HL-60 (cell line): ENCODE results near the gene RFXAP.
"Not testable (repeated sequence)": the region's sequence is repeated elsewhere in the genome, so short reads cannot be mapped to it uniquely, and the experiment has no call there.

ENCODE experiments used
- DNase-seq, 2 experiments: peaks; one replicate each; pipeline ENCODE4 v3.0.0-alpha.2; 2010 to 2020; ENCODE audit warnings: low read depth in 1 of 2, low spot score in 1 of 2
- H3K27ac ChIP-seq: fragments of 250-450 bp; sonication (Bioruptor Pico); replicated peaks from 2 replicates; pipeline ENCODE4 v1.5.1; 2020; ENCODE audit warnings: mild to moderate bottlenecking, moderate library complexity
- H3K27me3 ChIP-seq: fragments of 250-450 bp; sonication (Bioruptor Pico); 2 replicates; pipeline ENCODE4 v1.5.1; 2021; ENCODE audit warnings: mild to moderate bottlenecking, moderate library complexity; ENCODE audit not compliant: insufficient read depth, poor library complexity, severe bottlenecking
- H3K4me3 ChIP-seq: replicated peaks from 2 replicates; pipeline ENCODE4 v1.5.1; 2011; ENCODE audit warnings: mild to moderate bottlenecking, control low read depth, low read length; ENCODE audit not compliant: insufficient read depth
- CTCF ChIP-seq: IDR thresholded peaks from one replicate; pipeline ENCODE4 v1.5.1; 2011; ENCODE audit warnings: low read length, control low read depth, inconsistent platforms; ENCODE audit not compliant: insufficient read depth
- GABPA ChIP-seq: IDR thresholded peaks from 2 replicates; pipeline ENCODE4 v1.6.1; 2012; ENCODE audit warnings: low read depth
- POLR2AphosphoS5 ChIP-seq: IDR thresholded peaks from 2 replicates; pipeline ENCODE4 v1.6.1; 2012; ENCODE audit warnings: low read depth
- REST ChIP-seq: IDR thresholded peaks from 2 replicates; pipeline ENCODE4 v1.6.1; 2012; ENCODE audit warnings: low read depth; ENCODE audit not compliant: insufficient replicate concordance
- SPI1 ChIP-seq: IDR thresholded peaks from 2 replicates; pipeline ENCODE4 v1.6.1; 2012; ENCODE audit warnings: low read depth, mild to moderate bottlenecking, borderline replicate concordance

Gene RFXAP

GRCh38 chr13:36783890-36784289 lies 35.1 kb upstream of the RFXAP start:
- TF ChIP-seq REST (no peak), SPI1 (no peak), POLR2AphosphoS5 (no peak), GABPA (no peak), CTCF (no peak)
- Histone ChIP-seq H3K27me3 (no peaks in the 10 kb centered on the region), H3K4me3 (no peak overlapping the region), H3K27ac (no peak overlapping the region)
- DNase-seq: no peak

- not testable (repeated sequence) for H3K4me3 ChIP-seq, H3K27ac ChIP-seq, DNase-seq, H3K27me3 ChIP-seq
These were observed 32.8 kb upstream of the RFXAP start for GRCh38 chr13:36786175-36786574.

- DNase-seq: no peak
- Histone ChIP-seq H3K4me3 (no peak overlapping the region), H3K27me3 (no peaks in the 10 kb centered on the region), H3K27ac (no peak overlapping the region)
- TF ChIP-seq REST (no peak), CTCF (no peak), SPI1 (no peak), GABPA (no peak), POLR2AphosphoS5 (no peak)
These were observed 31.8 kb upstream of the RFXAP start for GRCh38 chr13:36787181-36787580.

- no peaks in the 10 kb centered on the region for H3K27me3 ChIP-seq
- TF ChIP-seq GABPA (no peak), REST (no peak), CTCF (no peak), POLR2AphosphoS5 (no peak), SPI1 (no peak)
- no peak overlapping the region for H3K27ac ChIP-seq
- DNase-seq: no peak
- no peak overlapping the region for H3K4me3 ChIP-seq
These were observed 30.7 kb upstream of the RFXAP start for GRCh38 chr13:36788276-36788675.
